K562 (cell line): Measurements from ENCODE around the gene GET3. TPM values are rescaled to one million over a fixed set of nuclear protein-coding genes. Genes with fewer than 3 reads are reported as not detected.

Source experiments
- ARID4B ChIP-seq: sonication (generic); formaldehyde crosslinking; IDR thresholded peaks from 2 replicates; pipeline ENCODE4 v1.8.0; 2022; ENCODE audit warnings: mild to moderate bottlenecking, missing genetic modification reagents
- ATF1 ChIP-seq, 2 experiments: fragments of 450-650 bp in 1 of 2; IDR thresholded peaks; 2 replicates each; pipeline ENCODE4 v1.6.1; 2016; ENCODE audit warnings: missing compliant biosample characterization in 1 of 2, missing genetic modification characterization in 1 of 2
- ATF4 ChIP-seq: fragments of 450-650 bp; formaldehyde crosslinking; IDR thresholded peaks from 2 replicates; pipeline ENCODE4 v1.4.0; 2022; ENCODE audit warnings: mild to moderate bottlenecking, moderate library complexity
- CXXC5 ChIP-seq: fragments of 250-450 bp; sonication (Bioruptor Pico); IDR thresholded peaks from 2 replicates; pipeline ENCODE4 v1.8.0; 2022; ENCODE audit warnings: inconsistent platforms, mild to moderate bottlenecking, moderate library complexity
- E2F1 ChIP-seq: sonication (generic); formaldehyde crosslinking; IDR thresholded peaks from 2 replicates; pipeline ENCODE4 v1.8.1; 2023; ENCODE audit warnings: mild to moderate bottlenecking, missing genetic modification reagents, moderate library complexity
- KAT8 ChIP-seq: fragments of 450-650 bp; IDR thresholded peaks from 2 replicates; pipeline ENCODE4 v1.6.1; 2016; ENCODE audit warnings: low read depth, mild to moderate bottlenecking
- MLLT1 ChIP-seq, 2 experiments: fragments of 450-650 bp; IDR thresholded peaks; 2 replicates each; pipeline ENCODE4 v1.6.1; 2016
- MYBL2 ChIP-seq, 2 experiments: fragments of 450-650 bp in 1 of 2; sonication (generic) in 1 of 2; formaldehyde crosslinking in 1 of 2; IDR thresholded peaks; 2 replicates each; pipeline versions ENCODE4 v1.6.1 to v1.8.1; 2017 to 2022; ENCODE audit warnings: borderline replicate concordance in 1 of 2, inconsistent platforms in 1 of 2, low read depth in 1 of 2, mild to moderate bottlenecking in 1 of 2, missing genetic modification reagents in 1 of 2, moderate library complexity in 1 of 2
- POLR2B ChIP-seq: fragments of 450-650 bp; IDR thresholded peaks from 2 replicates; pipeline ENCODE4 v1.6.1; 2018; ENCODE audit warnings: low read depth; ENCODE audit not compliant: partially characterized antibody
- TEAD4 ChIP-seq, 2 experiments: sonication (generic) in 1 of 2; formaldehyde crosslinking in 1 of 2; IDR thresholded peaks; 2 replicates each; pipeline versions ENCODE4 v1.6.1 to v1.8.0; 2012 to 2022; ENCODE audit warnings: borderline replicate concordance in 1 of 2, inconsistent platforms in 1 of 2, low read length in 1 of 2, mild to moderate bottlenecking in 1 of 2, missing genetic modification reagents in 1 of 2
- ZNF239 ChIP-seq: fragments of 250-450 bp; sonication (Bioruptor Pico); IDR thresholded peaks from 2 replicates; pipeline ENCODE4 v1.4.0; 2020; ENCODE audit warnings: mild to moderate bottlenecking
- polyA plus RNA-seq, 8 experiments: library from polyadenylated mRNA; depleted of rRNA in 4 of 8; stranded (reverse) in 5 of 8; unstranded in 3 of 8; fragments of >200 nt; fragmentation: Nextera tagmentation in 2 of 8; fragmentation: Illumina TruSeq in 1 of 8; extraction: Ambion mirVana in 2 of 8; extraction: Trizol in 1 of 8; gene quantifications; 2 replicates each; pipeline versions ENCODE4 v1.2.1 to v1.2.3, GENCODE V29; 2011 to 2014; ENCODE audit warnings: inconsistent platforms in 1 of 8, missing spikeins in 1 of 8
- total RNA-seq, 7 experiments: library from RNA; depleted of rRNA in 6 of 7; stranded (reverse); fragments of >200 nt in 6 of 7; fragmentation: Illumina TruSeq in 2 of 7; extraction: Trizol in 2 of 7; gene quantifications; 2 replicates each; pipeline versions ENCODE4 v1.2.1 to v1.2.3, GENCODE V29; 2011 to 2021; ENCODE audit warnings: low replicate concordance in 1 of 7

GET3 gene
- total and polyA plus RNA-seq, 9 of the 15 experiments (the other 6 are each of a cell fraction or from before 2014, with no cell fraction given): 8.3 to 83.5 (median 51.8) TPM

GRCh38 chr19:12736995-12737834 lies at the start of gene GET3 (continued):
- TF ChIP-seq ARID4B (CRISPR knock-in tag) (peak; percentile 54; the same call in 1 of the 2 replicates), ZNF239 (CRISPR knock-in tag) (peak; percentile 14; the same call in 1 of the 2 replicates), E2F1 (CRISPR knock-in tag) (0 out of 2 replicates have a peak, but pooled peaks have one; percentile 64), CXXC5 (CRISPR knock-in tag) (peak; percentile 19; the same call in 1 of the 2 replicates), KAT8 (peak; percentile 75; the same call in 1 of the 2 replicates), MYBL2 (IDR thresholded peaks at IDR 0.05; ENCODE audit: low read depth) (peak; percentile 21; the same call in 1 of the 2 replicates), MYBL2 (CRISPR knock-in tag; IDR thresholded peaks at IDR 0.05; ENCODE audit: borderline replicate concordance) (no peak), TEAD4 (IDR thresholded peaks at IDR 0.05; ENCODE audit: low read length) (0 out of 2 replicates have a peak, but pooled peaks have one; percentile 43), TEAD4 (CRISPR knock-in tag; IDR thresholded peaks at IDR 0.05; ENCODE audit: borderline replicate concordance) (no peak), MLLT1 (IDR thresholded peaks at IDR 0.05) (0 out of 4 replicates have a peak, but pooled peaks of 1 of the 2 experiments have one; percentile 12), ATF4 (CRISPR knock-in tag) (peak; percentile 36; the same call in 1 of the 2 replicates), POLR2B (peak; percentile 74), ATF1 (CRISPR knock-in tag; IDR thresholded peaks at IDR 0.05) (no peak), ATF1 (tag; IDR thresholded peaks at IDR 0.05) (peak; percentile 72)
